NCI-H345 (cell line): ENCODE results near the gene TMEM9.
"Not testable (repeated sequence)": the region's sequence is repeated elsewhere in the genome, so short reads cannot be mapped to it uniquely, and the experiment has no call there.

ENCODE experiments used
- DNase-seq: peaks from one replicate; lab custom pipeline; 2025; lab: John Stamatoyannopoulos, UW

Gene TMEM9

DNA sequence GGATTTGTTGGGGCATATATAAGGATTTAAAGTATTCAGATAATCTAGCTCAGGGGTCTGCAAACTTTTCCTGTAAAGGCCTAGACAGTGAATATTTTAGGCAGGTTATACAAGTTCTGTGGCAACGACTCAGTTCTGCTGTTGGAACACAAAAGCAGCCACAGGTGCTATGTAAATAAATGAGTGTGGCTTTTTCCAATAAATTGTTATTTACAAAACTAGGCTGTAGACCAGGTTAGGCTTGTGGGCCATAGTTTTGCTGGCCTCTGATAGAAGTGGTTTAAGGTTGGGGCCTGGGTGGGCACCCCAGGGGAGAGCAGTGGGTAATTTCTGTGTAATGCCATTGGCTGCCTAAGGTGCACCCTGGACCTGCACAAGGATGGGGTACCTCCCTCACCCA lies 19.5 kb upstream of the TMEM9 start:
- peak; percentile 13 for DNase-seq

GRCh38 chr1:201172999-201173610 lies 18.8 kb upstream of the TMEM9 start:
- DNase-seq, result no peak

DNA sequence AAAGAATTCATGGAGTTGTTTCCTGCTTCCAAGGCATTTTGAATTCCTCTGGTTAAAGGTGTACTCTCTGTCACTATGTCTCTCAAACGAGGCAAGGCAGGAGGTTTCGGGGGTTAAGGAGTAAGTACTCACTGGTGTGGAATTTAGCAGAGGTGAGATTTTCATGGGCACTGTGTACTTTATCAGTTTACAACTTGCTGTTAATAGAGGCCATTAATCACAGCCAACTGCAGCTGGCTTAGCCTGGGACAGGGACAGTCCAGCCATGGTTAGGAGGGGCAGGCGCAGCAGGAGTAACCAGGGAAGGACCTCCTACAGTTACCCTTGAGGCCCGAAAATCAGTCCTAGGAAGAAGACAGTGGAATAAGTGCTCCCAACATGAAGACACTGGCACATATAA lies 18.1 kb upstream of the TMEM9 start:
- no peak for DNase-seq

GRCh38 chr1:201171063-201172036 lies 17.1 kb upstream of the TMEM9 start:
- peak; percentile 76 for DNase-seq

DNA sequence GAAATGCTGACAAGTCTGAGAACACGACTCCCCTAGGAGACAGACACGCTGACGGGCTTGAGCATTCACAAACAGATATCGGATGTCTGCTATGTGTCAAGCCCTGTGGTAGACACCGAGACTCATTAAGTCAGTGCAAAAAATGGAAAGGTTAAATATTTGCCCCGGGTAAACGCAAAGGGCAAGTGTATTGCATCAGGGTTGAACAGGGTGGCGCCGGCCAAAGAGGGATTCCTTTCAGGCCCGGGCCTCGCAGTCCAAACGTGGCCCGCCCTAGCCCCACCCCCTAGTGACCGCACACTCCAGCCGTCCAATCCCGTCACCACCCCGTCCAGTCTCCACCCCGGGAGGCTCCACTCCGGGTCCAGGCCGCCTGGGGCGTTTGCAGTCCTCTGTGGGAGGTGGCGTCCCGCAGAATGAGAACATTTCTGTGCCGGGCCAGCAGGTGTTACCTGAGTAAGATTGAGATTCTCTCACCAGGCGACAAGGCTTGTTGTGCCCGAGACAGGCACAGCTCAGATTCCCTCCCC lies 16.3 kb upstream of the TMEM9 start:
- DNase-seq, result peak; percentile 95

- no peak for DNase-seq
These were observed 15.8 kb upstream of the TMEM9 start for GRCh38 chr1:201169971-201170532.

- no peak for DNase-seq
These were observed 14.9 kb upstream of the TMEM9 start for GRCh38 chr1:201169203-201169602.

GRCh38 chr1:201167041-201167991 lies 13.0 kb upstream of the TMEM9 start:
- DNase-seq, result peak; percentile 51

- DNase-seq, result no peak
These were observed 10.4 kb upstream of the TMEM9 start for GRCh38 chr1:201164645-201165044.

DNA sequence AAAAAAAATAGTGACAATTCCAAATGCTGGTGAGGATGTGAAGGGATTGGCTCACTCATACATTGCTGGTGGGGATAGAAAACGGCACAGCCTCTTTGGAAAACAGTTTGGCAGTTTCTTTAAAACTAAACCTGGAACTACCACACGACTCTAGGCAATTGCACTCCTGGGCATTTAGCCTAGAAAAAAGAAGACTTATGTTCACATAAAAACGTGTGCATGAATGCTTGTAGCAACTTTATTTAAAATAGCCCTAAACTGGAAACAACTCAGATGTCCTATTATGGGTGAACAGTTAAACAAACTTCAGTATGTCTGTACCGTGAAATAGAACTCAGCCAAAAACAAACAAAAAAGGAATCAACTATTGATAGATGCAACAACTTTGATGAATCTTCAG lies 9.4 kb upstream of the TMEM9 start:
- no peak for DNase-seq

- DNase-seq, result not testable (repeated sequence)
These were observed 8.8 kb upstream of the TMEM9 start for GRCh38 chr1:201163036-201163435.

DNA sequence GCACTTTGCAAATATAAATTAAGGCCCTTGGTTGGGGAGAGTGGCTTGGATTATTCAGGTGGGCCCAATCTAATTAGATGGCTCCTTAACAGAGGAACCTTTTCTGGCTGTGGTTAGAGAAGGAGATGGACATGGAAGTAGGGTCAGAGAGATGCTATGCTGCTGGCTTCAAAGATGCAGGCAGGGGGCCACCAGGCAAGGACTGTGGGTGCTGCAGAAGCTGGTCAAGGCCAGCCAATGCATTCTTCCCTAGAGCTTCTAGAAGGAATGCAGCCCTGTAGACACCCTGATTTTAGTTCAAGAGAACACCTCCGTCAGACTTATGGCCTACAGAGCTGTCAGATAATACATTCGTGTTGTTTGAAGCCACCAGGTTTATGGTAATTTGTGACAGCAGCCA lies 3.7 kb upstream of the TMEM9 start:
- no peak for DNase-seq

DNA sequence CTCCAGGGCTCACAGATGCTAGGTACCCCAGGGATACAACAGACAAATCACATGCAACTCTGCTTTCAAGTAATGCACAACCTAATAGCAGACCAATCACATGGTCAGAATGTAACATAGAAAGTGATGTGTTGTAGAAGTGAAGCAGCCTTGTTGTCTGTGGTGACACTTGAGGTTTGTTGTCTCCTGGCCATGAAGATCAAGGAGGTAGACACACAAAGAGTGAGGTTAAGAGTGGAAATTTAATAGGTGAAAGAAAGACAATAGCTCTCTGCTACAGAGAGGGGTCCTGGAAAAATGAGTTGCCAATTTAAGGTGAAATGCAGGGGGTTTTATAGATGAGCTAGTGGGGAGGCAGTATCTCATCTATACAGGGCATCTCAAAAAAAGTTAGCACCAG lies 2.5 kb upstream of the TMEM9 start:
- DNase-seq, result no peak

- DNase-seq, result no peak
These were observed 2.1 kb upstream of the TMEM9 start for GRCh38 chr1:201156346-201156745.

GRCh38 chr1:201155354-201155753 lies 1.1 kb upstream of the TMEM9 start:
- no peak for DNase-seq

DNA sequence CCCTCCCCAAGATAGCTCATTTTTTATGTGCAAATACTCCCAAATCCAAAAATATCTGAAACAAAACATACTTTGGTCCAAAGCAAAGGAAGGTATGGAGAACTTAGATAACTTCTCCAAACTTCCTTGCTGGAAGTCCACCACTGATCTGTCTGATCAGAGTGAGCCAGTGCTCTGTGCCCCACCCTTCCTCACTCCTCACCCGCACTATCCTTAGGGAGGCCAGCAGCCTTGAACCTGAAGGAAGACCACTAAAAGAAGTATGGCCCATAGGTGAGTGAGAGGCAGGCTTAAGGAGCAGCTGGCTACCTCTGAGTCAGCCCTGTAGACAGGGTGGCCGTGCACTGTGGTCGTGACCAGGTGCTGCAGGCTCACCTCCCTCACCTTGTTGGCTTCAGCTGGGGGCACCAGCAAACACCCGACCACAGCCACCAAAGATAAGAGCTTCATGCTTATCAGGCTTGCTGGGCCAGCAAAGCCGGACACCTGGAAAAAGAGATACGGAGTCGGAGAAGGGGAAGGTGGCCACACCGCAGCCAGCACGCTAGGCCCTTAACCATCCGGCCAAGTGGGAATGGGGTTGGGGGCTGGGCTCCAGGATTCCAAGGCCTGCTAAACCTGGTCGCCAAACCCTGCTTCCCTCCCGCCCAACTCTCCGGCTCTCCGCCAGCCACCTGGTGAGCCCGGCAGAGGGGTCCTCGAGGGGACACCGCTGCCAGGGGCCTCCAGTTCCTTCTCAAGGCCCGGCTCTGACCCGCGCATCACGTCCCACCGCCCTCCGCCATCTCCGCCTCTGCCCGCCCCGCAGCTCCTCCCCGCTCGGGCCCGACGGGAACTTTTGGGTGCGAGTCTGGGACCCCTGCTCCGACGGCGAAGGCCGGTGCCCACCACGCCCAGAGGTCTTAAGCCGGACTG lies 543 bp downstream of the TMEM9 start:
- peak; percentile 78 for DNase-seq

DNA sequence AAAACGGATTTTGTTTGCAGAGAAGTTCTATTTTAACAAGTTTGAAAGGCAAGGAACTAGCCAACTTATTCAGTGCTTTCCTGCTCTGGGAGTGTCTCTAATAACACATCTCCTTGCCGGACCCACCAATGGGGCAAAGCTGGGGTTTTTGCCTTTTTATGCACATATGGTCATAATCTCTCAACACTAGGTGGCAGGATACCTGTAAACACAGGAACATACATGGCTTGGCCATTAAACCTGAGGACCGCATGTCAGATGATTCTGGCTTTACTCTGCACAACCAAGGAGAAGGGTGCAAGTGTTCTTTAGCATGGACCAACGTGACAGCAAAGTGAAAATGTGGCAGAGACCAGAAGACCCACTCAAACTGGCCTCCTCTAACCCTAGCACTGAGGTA lies 4.9 kb downstream of the TMEM9 start:
- peak; percentile 36 for DNase-seq

GRCh38 chr1:201147396-201148015 lies 6.8 kb downstream of the TMEM9 start:
- DNase-seq, result no peak

GRCh38 chr1:201146626-201147390 lies 7.5 kb downstream of the TMEM9 start:
- DNase-seq, result no peak
